Measurements from ENCODE around the gene ST3GAL4.

- no peak for TF ChIP-seq EZH2 (IDR thresholded peaks at IDR 0.05; ENCODE audit: insufficient read depth, poor library complexity, severe bottlenecking)
- no peak for TF ChIP-seq EZH2phosphoT487 (IDR thresholded peaks at IDR 0.05; ENCODE audit: insufficient read depth, low read depth)
Observed at GRCh38 chr11:126403022-126403581, 47.6 kb downstream of the ST3GAL4 start.

Measured in GM23248 (cell line).